DOHH2 (cell line): ENCODE data around the gene POGZ.

Experiments
- H3F3A ChIP-seq: fragments of 200-600 bp; sonication (generic), shearing (Covaris generic); 2 replicates; pipeline ENCODE4 v1.6.0; 2016; ENCODE audit warnings: antibody characterized with exemption, mild to moderate bottlenecking; ENCODE audit not compliant: control insufficient read depth, insufficient read depth
- H3K27ac ChIP-seq: fragments of 200-600 bp; sonication (generic); 2 replicates; pipeline ENCODE4 v1.5.1; 2014; ENCODE audit warnings: low read depth, mild to moderate bottlenecking, low read length, moderate library complexity
- H3K27me3 ChIP-seq: fragments of 200-600 bp; sonication (generic); 2 replicates; pipeline ENCODE4 v1.6.1; 2014; ENCODE audit warnings: mild to moderate bottlenecking, low read length, mixed read lengths; ENCODE audit not compliant: control insufficient read depth
- H3K36me3 ChIP-seq: fragments of 200-600 bp; sonication (generic); 2 replicates; pipeline ENCODE4 v1.6.1; 2014; ENCODE audit warnings: mild to moderate bottlenecking, low read length, moderate library complexity, mixed read lengths; ENCODE audit not compliant: control insufficient read depth
- H3K4me1 ChIP-seq: fragments of 200-600 bp; sonication (generic); 2 replicates; pipeline ENCODE4 v1.6.1; 2014; ENCODE audit warnings: mild to moderate bottlenecking, low read length, mixed read lengths; ENCODE audit not compliant: control insufficient read depth
- H3K4me2 ChIP-seq: fragments of 200-600 bp; sonication (generic); 2 replicates; pipeline ENCODE4 v1.6.0; 2014; ENCODE audit warnings: mild to moderate bottlenecking, low read length, moderate library complexity
- H3K4me3 ChIP-seq: fragments of 200-600 bp; sonication (generic); 2 replicates; pipeline ENCODE4 v1.5.1; 2014; ENCODE audit warnings: mild to moderate bottlenecking, low read length, mixed read lengths
- H3K79me2 ChIP-seq: fragments of 200-600 bp; sonication (generic); 2 replicates; pipeline ENCODE4 v1.6.1; 2014; ENCODE audit warnings: mild to moderate bottlenecking, low read length, mixed read lengths; ENCODE audit not compliant: control insufficient read depth
- H3K9me2 ChIP-seq: fragments of 200-600 bp; sonication (generic); replicated peaks from 2 replicates; pipeline ENCODE4 v1.6.1; 2014; ENCODE audit warnings: mild to moderate bottlenecking, low read length, mixed read lengths; ENCODE audit not compliant: control insufficient read depth
- H3K9me3 ChIP-seq: fragments of 200-600 bp; sonication (generic); 2 replicates; pipeline ENCODE4 v1.6.1; 2014; ENCODE audit warnings: antibody characterized with exemption, low read length, mixed read lengths; ENCODE audit not compliant: control insufficient read depth, insufficient read depth
- H4K20me1 ChIP-seq: fragments of 200-600 bp; sonication (generic); 2 replicates; pipeline ENCODE4 v1.6.0; 2014; ENCODE audit warnings: low read depth, mild to moderate bottlenecking, antibody characterized with exemption, low read length, moderate library complexity; ENCODE audit not compliant: control insufficient read depth, insufficient read depth
- EZH2phosphoT487 ChIP-seq: fragments of 200-600 bp; sonication (generic); IDR thresholded peaks from 2 replicates; pipeline ENCODE4 v1.6.1; 2017; ENCODE audit warnings: borderline replicate concordance, mild to moderate bottlenecking, antibody characterized with exemption, low read length, moderate library complexity, mixed read lengths
- TF ChIP-seq, protein P1 (sequence below): fragments of 200-600 bp; sonication (generic); IDR thresholded peaks from one replicate; pipeline ENCODE4 v1.5.1; 2014; ENCODE audit warnings: antibody characterized with exemption, mild to moderate bottlenecking, low read depth, low read length; ENCODE audit not compliant: poor library complexity, severe bottlenecking

POGZ gene

DNA sequence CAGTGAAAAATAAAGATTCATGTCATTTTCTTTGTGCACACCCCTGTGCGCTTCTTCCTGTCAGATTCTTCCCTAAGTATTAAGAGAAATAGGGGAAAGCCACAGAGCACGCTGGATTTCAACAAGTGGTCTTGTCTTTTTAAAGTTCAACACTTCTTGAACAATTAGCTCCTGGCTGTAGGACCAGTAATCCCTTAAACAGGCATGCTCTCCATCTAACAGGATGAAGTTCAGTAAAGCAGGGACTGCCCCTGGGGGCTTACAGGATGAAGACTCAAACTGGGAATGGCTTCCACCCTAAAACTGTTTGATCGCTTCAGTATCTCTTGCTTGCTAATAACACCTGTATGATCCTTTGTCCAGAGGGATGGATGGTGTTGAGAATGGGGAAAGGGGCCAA lies 55.7 kb downstream of the POGZ start:
- Histone ChIP-seq H3K9me3 (no peaks in the 10 kb centered on the region), H3K27me3 (no peaks in the 10 kb centered on the region), H3K27ac (no peak overlapping the region), H3K4me2 (no peak overlapping the region), H4K20me1 (no peaks in the 10 kb centered on the region), H3K9me2 (no peaks in the 10 kb centered on the region), H3F3A (peaks cover 35% of the 10 kb centered on the region), H3K36me3 (peaks cover 88% of the 10 kb centered on the region), H3K4me3 (no peak overlapping the region), H3K79me2 (peaks cover 36% of the 10 kb centered on the region), H3K4me1 (peaks cover 20% of the 10 kb centered on the region)
- TF ChIP-seq, protein P1, sequence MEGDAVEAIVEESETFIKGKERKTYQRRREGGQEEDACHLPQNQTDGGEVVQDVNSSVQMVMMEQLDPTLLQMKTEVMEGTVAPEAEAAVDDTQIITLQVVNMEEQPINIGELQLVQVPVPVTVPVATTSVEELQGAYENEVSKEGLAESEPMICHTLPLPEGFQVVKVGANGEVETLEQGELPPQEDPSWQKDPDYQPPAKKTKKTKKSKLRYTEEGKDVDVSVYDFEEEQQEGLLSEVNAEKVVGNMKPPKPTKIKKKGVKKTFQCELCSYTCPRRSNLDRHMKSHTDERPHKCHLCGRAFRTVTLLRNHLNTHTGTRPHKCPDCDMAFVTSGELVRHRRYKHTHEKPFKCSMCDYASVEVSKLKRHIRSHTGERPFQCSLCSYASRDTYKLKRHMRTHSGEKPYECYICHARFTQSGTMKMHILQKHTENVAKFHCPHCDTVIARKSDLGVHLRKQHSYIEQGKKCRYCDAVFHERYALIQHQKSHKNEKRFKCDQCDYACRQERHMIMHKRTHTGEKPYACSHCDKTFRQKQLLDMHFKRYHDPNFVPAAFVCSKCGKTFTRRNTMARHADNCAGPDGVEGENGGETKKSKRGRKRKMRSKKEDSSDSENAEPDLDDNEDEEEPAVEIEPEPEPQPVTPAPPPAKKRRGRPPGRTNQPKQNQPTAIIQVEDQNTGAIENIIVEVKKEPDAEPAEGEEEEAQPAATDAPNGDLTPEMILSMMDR: no peak
- no peak for TF ChIP-seq EZH2phosphoT487

DNA sequence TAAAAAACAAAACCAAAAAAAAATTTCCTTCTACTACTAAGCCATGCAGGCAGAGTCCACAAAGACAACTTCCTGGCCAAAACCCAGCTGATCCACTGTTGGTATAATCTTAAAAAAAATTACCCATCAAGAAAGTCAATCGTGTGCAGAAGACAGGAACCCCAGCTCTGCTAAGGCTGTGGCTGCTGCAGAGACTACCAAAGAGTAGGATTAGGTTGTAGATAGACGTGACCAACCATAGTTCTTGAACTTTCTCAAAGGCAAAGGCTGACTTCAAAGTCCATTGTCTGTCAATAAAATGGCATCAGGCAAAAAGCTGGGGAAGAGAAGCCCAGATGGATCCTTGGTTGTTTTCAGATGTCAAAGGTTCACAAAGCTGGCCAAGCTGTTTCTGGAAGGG lies 56.5 kb downstream of the POGZ start:
- no peak for TF ChIP-seq EZH2phosphoT487
- TF ChIP-seq, protein P1: no peak
- H3K36me3 ChIP-seq: peaks cover 80% of the 10 kb centered on the region
- no peak overlapping the region for H3K4me3 ChIP-seq
- H4K20me1 ChIP-seq: no peaks in the 10 kb centered on the region
- H3F3A ChIP-seq: peaks cover 35% of the 10 kb centered on the region
- no peaks in the 10 kb centered on the region for H3K9me3 ChIP-seq
- no peak overlapping the region for H3K4me2 ChIP-seq
- no peaks in the 10 kb centered on the region for H3K9me2 ChIP-seq
- H3K4me1 ChIP-seq: peaks cover 22% of the 10 kb centered on the region
- H3K27ac ChIP-seq: no peak overlapping the region
- H3K27me3 ChIP-seq: no peaks in the 10 kb centered on the region
- H3K79me2 ChIP-seq: peaks cover 36% of the 10 kb centered on the region

DNA sequence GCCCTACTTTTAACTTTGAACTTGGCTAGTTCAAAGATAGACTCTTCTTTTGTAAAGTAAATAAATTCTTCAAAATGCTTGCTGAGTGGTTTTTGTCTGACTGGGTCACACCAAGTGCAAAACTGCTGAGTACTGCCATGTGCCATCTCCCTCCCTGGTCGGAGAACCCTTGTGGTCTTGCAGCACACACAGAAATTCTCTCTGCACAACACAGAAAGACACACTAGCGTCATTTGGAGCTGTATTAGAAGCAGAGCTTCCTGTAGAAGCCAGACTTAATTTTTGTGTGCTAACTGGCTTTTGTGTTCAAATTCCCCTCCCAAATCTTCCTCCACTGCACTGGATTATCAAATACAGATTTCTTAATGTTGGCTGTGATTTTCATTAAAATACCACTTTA lies 57.4 kb downstream of the POGZ start:
- Histone ChIP-seq H3K4me3 (no peak overlapping the region), H3K4me1 (peaks cover 22% of the 10 kb centered on the region), H3F3A (peaks cover 34% of the 10 kb centered on the region), H3K27ac (no peak overlapping the region), H3K9me3 (no peaks in the 10 kb centered on the region), H3K79me2 (peaks cover 36% of the 10 kb centered on the region), H3K4me2 (no peak overlapping the region), H3K9me2 (no peaks in the 10 kb centered on the region), H4K20me1 (no peaks in the 10 kb centered on the region), H3K27me3 (no peaks in the 10 kb centered on the region), H3K36me3 (peaks cover 72% of the 10 kb centered on the region)
- TF ChIP-seq, protein P1: no peak
- no peak for TF ChIP-seq EZH2phosphoT487
